Measurements from ENCODE around the gene SGPP1.
"Not testable (repeated sequence)": the region's sequence is repeated elsewhere in the genome, so short reads cannot be mapped to it uniquely, and the experiment has no call there.

Gene SGPP1

DNA sequence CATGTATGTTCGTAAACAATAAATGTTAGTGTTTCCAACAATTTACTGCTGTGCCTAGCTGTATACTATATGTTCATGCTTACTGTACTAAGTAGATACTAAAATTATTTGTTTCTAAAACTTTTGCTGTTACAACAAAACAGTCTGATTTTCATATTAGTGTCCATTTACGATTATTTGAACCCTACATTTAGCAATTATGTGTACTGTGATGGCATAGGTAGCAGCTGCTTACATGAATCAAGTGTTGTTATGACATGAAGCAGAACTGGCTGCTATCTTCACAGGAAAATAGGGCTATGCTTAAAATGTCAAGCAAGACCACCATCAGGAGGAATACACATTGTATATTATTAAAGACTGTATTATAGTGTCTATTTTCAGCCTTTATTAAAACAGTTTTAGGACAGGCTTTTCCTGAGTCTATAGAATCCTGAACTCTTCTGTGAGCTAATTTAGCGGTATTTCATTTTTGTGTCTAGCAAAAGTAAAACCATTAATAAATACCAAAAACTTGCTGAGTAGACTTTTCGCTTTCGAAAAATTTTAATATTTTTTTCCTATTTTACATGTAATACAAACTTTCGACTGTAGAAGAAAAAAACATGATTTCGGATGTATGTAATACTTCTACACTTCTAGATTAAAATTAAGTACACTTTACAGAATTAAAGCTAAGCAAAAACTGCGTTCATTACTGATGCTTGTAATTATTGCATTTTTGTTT lies 85.0 kb downstream of the SGPP1 start:
- no peak for DNase-seq (ENCODE audit: low read depth, low spot score)
- peak overlapping the region; percentile 91 for H3K27ac ChIP-seq

DNA sequence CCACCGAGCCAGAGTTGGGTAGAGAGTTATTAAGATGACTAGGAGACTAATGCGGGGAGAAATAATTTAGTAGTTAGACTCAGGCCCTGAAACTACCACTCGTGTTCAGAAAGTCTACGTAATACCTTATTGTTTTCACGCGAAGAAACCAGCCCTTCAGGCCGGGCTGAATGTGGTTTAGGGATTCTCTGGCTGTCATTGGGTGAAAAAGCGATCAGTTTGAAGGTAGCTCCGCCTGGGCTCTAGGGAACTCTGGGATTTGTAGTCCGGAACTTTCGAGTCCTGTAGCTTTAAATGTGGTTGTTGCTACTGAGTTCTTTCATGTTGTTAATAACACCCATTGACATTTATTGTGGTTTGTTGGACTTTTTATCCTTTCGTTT lies 85.6 kb downstream of the SGPP1 start:
- peak; percentile 84 for DNase-seq (ENCODE audit: low read depth, low spot score)
- peak overlapping the region; percentile 91 for H3K27ac ChIP-seq

DNA sequence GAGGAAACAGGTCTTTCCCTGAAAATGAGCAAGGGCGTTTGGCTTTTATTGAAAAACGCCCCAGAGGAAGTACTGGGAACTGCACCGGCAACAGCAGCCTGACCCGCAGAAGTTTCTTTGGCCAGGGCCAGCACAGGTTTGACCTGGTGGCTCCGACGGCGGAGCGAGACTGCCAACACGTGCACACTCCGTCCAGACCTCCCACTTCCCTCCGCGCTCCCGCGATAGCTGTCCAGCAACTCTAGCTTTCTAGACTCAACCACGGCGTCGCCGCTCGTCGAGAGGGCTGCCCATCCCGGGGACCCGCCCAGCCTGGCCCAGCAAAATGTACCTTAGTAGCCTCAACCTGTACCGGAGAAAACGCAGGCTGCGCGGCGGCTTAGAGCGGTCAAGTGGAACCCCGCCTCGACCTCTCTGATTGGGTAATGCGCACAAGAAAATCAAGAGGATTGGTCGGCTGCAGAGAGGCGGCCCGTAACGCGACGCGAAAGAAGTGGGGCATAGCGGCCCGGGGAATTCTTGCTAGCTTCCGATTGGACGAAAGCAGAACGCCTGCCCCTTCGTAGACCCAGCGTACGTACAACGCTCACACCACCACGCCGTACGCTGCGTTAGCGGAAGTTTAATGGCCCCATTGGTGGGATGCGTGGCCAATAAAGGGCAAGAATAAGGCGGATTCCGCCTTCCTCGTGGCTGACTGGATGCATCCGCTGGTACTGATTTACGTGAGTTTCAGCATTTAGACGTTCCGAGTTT lies 86.2 kb downstream of the SGPP1 start, which contains the start of gene WDR89:
Gene WDR89 (minus strand): TSS at position 399 of the 756 bp plus-strand sequence. CDS start 41,929 bp downstream, outside the sequence.
- peak within 1 kb of the TSS; percentile 91 for H3K27ac ChIP-seq
- DNase-seq (ENCODE audit: low read depth, low spot score): peak; percentile 99

GRCh38 chr14:63638493-63638892 lies 89.4 kb downstream of the SGPP1 start:
- no peak overlapping the region for H3K27ac ChIP-seq
- DNase-seq (ENCODE audit: low read depth, low spot score): no peak

- not testable (repeated sequence) for H3K27ac ChIP-seq; DNase-seq (ENCODE audit: low read depth, low spot score)
Measured at GRCh38 chr14:63636094-63636635, 91.7 kb downstream of the SGPP1 start.
